Stimulated activated CD8-positive, alpha-beta memory T cell treated with anti-CD3 and anti-CD28 coated beads, Interleukin-4, amount 100 ng/mL, for 4 hours (primary cell): ENCODE measurements around the gene UGT8.
"Not testable (repeated sequence)": the region's sequence is repeated elsewhere in the genome, so short reads cannot be mapped to it uniquely, and the experiment has no call there.

Experiments
- DNase-seq, 2 donors: peaks; one replicate each; pipeline ENCODE4 v3.0.0-alpha.2; 2020; ENCODE audit warnings: low read depth in 2 of 2, low spot score in 1 of 2

Gene UGT8, protein sequence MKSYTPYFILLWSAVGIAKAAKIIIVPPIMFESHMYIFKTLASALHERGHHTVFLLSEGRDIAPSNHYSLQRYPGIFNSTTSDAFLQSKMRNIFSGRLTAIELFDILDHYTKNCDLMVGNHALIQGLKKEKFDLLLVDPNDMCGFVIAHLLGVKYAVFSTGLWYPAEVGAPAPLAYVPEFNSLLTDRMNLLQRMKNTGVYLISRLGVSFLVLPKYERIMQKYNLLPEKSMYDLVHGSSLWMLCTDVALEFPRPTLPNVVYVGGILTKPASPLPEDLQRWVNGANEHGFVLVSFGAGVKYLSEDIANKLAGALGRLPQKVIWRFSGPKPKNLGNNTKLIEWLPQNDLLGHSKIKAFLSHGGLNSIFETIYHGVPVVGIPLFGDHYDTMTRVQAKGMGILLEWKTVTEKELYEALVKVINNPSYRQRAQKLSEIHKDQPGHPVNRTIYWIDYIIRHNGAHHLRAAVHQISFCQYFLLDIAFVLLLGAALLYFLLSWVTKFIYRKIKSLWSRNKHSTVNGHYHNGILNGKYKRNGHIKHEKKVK

DNA sequence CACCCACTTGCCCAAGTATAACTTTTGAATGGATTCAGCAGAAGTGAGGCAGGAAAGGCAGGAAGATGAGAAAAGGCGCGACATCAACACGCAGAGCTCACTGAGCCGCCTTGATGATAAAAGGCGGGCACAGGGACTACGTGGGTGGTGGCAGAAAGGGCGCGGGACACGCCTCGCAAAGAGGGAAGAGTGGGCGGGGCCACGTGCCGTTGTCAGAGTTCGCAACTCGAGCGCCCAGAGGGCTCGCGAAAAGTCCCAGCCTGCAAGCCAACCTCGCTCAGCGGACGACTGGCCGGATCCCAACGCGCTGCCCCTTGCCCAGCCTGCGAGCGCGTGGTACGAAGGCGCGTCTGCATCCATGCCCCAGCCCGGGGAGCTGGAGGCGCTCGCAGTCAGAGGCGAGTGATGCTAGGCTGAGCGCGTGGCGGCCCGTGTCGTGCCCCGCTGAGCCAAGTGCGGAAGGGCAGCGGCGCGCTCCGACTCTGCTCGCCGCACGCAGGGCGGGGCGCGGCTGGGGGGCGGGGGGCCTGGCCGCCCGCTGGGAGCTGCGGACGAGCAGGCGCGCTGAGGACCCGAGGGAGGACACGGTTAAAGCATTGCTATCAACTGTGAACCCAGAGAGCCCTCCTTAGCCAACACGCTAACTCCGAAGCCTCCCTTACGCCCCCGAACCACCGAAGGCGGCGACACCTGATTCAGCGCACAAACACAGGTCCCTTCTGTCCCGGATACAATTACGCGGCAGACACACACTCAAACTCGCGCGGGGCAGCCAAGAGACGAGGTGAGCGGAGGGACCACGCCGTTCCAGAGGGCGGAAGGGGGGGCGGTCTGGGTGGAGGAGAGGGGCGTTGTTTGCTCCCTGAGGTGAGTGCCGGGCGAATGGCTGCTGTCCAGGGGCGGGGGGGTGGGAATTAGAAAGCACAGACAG is at the start of gene UGT8:
UGT8 (plus strand) TSS at position 617 of the 931 bp plus-strand sequence. CDS start 24,074 bp downstream, outside the sequence.
- no peak for DNase-seq

GRCh38 chr4:114549638-114550037 is 49.0 kb upstream of the UGT8 start:
- no peak for DNase-seq

DNA sequence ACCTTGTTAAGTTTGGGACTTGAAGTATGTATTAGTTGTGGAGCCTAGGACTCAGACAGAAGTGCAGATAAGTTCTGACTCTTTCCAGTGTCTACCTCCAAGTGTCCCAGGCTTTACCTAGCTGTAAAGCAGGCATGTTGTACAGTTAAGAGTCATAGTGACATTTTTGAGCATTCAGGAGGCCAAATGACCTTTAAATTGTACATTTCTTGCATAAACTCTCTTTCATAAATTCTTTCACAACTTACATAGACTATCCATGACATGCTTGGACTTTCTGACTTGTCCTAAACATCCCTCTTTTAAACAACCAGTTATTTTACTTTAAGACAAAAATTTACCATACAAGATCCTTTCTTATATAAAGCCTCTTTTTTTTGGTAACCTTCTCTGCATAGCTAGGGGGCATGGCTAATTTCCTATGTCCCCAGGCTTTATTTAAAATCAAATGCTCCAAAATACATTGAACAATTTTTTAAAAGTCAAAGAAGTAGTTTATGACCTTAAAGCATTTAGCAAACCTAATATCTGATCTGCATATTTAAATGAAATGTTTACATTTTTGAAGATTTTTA is 40.1 kb upstream of the UGT8 start:
- DNase-seq: no peak

GRCh38 chr4:114561590-114561989 is 37.0 kb upstream of the UGT8 start:
- no peak for DNase-seq

- DNase-seq: no peak
These were observed 36.3 kb upstream of the UGT8 start for GRCh38 chr4:114562176-114562904.

DNA sequence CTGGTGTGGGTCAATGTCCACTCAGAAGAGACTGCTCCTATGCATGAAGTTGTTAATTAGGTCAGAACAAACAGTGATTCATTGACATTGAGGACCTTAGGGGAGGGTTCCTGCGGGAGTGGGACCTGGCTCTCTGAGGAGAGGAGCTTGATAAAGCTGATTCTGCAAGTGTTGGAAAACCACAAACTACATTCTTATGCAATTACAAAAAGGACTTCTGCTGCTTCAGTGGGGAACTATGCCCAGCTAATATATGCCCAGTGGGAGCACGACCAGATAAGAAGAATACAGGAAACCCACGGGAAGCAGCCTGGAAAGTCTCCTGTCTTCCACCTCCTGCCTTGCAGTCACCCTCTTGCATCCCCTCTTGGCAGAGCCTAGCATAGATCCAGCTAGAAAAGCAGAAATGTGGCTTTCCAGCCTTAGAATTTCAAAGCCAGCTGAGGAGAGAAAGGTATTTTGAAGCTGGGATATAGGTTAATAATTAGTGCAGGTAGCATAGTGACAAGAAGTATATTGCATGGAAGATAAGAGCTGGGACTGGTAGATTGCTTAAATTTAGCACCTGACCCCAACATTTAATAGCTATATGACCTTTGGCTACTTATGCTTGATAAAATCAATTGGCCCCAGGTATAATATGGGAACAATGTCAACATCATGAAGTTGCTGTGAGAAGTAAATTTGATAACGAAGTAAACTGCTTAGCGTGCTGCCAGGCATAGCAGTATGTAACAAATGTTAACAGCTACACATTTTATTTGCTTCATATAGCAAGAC is 34.9 kb upstream of the UGT8 start:
- no peak for DNase-seq

- DNase-seq: no peak
These were observed 21.2 kb upstream of the UGT8 start for GRCh38 chr4:114577386-114577785.

DNA sequence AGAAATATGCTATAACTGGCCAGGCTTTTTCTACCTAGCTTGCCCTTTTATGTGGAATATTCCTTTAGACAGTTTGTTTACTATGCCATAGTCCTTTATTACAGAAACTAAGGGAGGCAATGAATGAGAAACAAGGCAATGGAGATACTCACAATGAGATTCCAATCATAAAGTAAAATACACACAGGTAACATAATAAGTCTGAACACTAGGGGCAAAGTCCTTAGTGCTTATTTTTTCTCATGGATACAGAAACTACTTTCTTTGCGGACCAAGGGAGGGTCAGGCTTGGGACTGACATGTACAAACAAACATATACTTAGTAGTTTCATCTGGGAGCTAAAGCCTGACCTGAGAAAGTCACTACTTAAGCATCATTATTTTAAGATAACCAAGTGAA is 16.0 kb upstream of the UGT8 start:
- no peak for DNase-seq

DNA sequence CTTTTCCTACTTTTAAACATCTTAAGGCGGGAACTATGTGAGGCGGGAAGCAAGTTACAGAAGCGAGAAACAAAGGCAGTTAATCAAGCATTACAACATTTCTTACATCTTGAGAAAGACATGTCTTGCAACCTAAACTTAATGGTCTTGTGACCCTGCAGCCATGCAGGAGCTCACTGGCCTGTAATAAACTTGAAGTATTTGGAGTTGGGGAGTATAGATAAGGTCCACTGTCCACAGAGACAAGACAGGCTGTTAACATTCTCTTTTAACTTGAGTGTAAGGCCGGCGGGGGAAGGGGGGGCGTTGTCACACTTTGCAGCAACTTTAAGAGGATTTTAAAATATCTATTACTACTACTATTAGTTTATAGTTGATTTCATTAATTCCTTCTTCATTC is 10.3 kb upstream of the UGT8 start:
- no peak for DNase-seq

GRCh38 chr4:114590360-114590759 is 8.2 kb upstream of the UGT8 start:
- DNase-seq: not testable (repeated sequence)

DNA sequence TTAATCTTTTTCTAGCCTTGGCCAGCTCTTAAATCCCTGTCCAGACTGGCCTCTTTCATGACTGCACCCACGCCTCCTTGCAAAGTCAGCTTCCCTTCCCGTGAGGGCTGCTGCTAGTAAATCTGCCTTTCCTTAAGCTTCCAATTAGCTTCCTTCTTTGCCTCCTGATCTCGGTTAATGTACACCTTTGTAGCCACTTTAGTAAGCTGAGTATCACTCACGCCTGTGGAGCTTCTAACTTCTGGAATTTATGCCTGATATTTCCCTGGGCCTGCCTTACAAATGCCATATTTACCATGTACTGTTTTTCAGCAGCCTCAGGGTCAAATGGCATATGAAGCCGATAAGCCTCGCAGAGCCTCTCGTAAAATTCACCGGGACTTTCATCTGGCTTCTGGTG is 5.1 kb upstream of the UGT8 start:
- DNase-seq: no peak

- no peak for DNase-seq
These were observed 3.4 kb upstream of the UGT8 start for GRCh38 chr4:114595207-114595606.

DNA sequence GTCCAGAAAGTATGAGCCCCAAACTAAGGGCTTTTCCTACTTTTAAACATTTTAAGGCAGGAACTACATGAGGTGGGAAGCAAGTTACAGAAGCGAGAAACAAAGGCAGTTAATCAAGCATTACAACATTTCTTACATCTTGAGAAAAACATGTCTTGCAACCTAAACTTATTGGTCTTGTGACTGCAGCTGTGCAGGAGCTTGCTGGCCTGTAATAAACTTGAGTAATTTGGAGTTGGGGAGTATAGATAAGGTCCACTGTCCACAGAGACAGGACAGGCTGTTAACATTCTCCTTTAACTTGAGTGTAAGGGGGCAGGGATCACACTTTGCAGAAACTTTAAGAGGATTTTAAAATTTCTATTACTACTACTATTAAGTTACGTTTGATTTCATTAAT is 2.7 kb upstream of the UGT8 start:
- DNase-seq: no peak

DNA sequence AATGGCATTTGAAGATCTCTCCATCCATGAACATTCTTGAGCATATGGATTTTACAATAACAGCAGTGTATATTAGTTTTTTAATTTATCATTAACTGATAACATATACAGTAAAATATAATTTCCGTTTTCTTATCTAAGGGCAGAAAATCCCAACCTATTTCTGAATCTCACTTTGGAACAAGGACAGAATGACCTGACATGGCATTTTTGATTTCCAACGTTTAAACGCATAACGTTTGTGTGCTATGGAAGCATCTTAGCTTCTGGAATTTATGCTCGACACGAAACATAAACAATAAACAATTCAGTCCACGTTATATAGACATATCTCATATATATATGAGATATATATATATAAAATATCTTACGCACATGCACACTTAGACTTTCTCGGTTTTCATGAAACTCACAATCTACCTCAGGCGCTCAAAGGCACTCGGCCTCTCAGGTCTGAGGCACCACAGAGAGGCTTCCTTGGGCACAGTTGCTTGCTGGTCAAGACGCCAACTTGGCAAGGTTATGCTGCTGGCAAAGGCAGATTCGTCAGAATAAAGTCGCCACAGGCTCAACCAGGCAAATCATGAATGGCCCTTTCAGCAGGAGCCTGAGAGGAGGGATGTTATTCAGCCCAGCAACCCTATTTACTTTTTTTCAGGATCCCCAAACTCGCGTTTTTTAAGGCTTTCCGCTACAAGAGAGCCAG is 1.0 kb upstream of the UGT8 start:
- no peak for DNase-seq

- no peak for DNase-seq
These were observed 760 bp downstream of the UGT8 start for GRCh38 chr4:114599231-114599902.

DNA sequence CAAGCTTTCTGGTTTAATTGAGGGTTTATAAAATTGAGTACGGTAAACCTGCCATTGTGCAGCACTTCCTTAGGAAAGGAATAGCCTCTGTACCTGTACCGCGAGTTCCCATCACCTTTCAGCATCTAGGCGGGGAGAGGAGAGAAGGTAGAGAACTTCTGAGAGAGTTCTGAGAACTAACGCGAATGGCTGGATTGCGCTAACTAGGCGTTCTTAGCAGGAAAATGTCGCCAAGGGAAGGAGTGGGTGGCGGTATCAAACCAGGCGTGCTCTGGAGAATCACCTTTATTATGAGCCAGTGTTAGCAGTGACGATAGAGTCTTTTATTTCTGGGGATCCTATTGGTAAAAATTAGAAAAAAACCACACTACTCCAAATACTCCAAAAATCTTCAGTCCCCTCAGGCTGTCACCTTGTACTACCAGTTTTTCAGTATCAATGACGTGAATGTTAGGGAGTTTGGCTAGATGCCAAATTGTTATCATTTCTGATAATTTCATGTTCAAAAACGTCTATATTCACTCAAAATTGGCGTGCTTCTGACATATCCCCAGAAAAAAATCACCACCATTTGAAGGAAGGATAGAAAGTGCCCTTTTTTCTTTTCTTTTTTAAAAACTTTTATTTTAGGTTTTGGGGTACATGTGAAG is 1.4 kb downstream of the UGT8 start:
- DNase-seq: no peak

- no peak for DNase-seq
These were observed 2.1 kb downstream of the UGT8 start for GRCh38 chr4:114600672-114601071.

GRCh38 chr4:114601304-114602052 is 2.9 kb downstream of the UGT8 start:
- no peak for DNase-seq
